HepG2 (cell line): ENCODE results near the gene TSSK3. TPM values are rescaled to one million over a fixed set of nuclear protein-coding genes. Genes with fewer than 3 reads are reported as not detected.
A peak's percentile ranks its signal among the peaks of the same experiment; 100 is the strongest.

ENCODE experiments used
- AGO1 ChIP-seq: fragments of 200-400 bp; formaldehyde crosslinking; IDR thresholded peaks from 2 replicates; pipeline ENCODE4 v1.6.1; 2017; ENCODE audit warnings: mild to moderate bottlenecking, low read depth, low read length, moderate library complexity; ENCODE audit not compliant: poor library complexity, severe bottlenecking
- CHD4 ChIP-seq: fragments of 200-600 bp; sonication (generic); IDR thresholded peaks from 2 replicates; pipeline ENCODE4 v1.7.0; 2017; ENCODE audit warnings: mild to moderate bottlenecking, low read length, borderline replicate concordance
- DR1 ChIP-seq: sonication (generic); formaldehyde crosslinking; IDR thresholded peaks from 2 replicates; pipeline ENCODE4 v1.8.0; 2021; ENCODE audit warnings: mild to moderate bottlenecking, missing genetic modification reagents, inconsistent platforms
- FLYWCH1 ChIP-seq: sonication (generic); formaldehyde crosslinking; IDR thresholded peaks from 2 replicates; pipeline ENCODE4 v1.8.1; 2023; ENCODE audit warnings: mild to moderate bottlenecking, missing genetic modification reagents
- HNRNPL ChIP-seq: fragments of 200-400 bp; formaldehyde crosslinking; IDR thresholded peaks from 2 replicates; pipeline ENCODE4 v1.6.1; 2017; ENCODE audit warnings: mild to moderate bottlenecking, low read depth, low read length
- KLF12 ChIP-seq: sonication (generic); formaldehyde crosslinking; IDR thresholded peaks from 2 replicates; pipeline ENCODE4 v1.4.0; 2020; ENCODE audit warnings: missing genetic modification reagents, borderline replicate concordance
- NFE2 ChIP-seq: sonication (generic); formaldehyde crosslinking; IDR thresholded peaks from 2 replicates; pipeline ENCODE4 v1.4.0; 2020; ENCODE audit warnings: missing genetic modification reagents
- PAX8 ChIP-seq: sonication (generic); formaldehyde crosslinking; IDR thresholded peaks from 2 replicates; pipeline ENCODE4 v1.8.0; 2022; ENCODE audit warnings: mild to moderate bottlenecking, missing genetic modification reagents, borderline replicate concordance
- RAD51 ChIP-seq: fragments of 450-650 bp; IDR thresholded peaks from 2 replicates; pipeline ENCODE4 v1.6.1; 2016; ENCODE audit warnings: borderline replicate concordance
- SMAD3 ChIP-seq: sonication (generic); formaldehyde crosslinking; IDR thresholded peaks from 2 replicates; pipeline ENCODE4 v1.4.0; 2020; ENCODE audit warnings: missing genetic modification reagents
- SMAD9 ChIP-seq: sonication (generic); formaldehyde crosslinking; IDR thresholded peaks from 2 replicates; pipeline ENCODE4 v1.5.1; 2020; ENCODE audit warnings: mild to moderate bottlenecking, missing genetic modification reagents
- ZBTB1 ChIP-seq: sonication (generic); formaldehyde crosslinking; IDR thresholded peaks from 2 replicates; pipeline ENCODE4 v1.4.0; 2020; ENCODE audit warnings: missing genetic modification reagents, borderline replicate concordance
- ZFX ChIP-seq: sonication (generic); formaldehyde crosslinking; IDR thresholded peaks from 2 replicates; pipeline ENCODE4 v1.4.0; 2020; ENCODE audit warnings: mild to moderate bottlenecking, low read depth, missing genetic modification reagents, moderate library complexity
- ZKSCAN1 ChIP-seq: fragments of 150-350 bp; IDR thresholded peaks from 2 replicates; pipeline ENCODE4 v1.6.1; 2014; ENCODE audit warnings: low read length
- ZMYM3 ChIP-seq: sonication (generic); formaldehyde crosslinking; IDR thresholded peaks from 2 replicates; pipeline ENCODE4 v1.5.1; 2020; ENCODE audit warnings: mild to moderate bottlenecking, missing genetic modification reagents
- ZNF121 ChIP-seq: sonication (generic); formaldehyde crosslinking; IDR thresholded peaks from 2 replicates; pipeline ENCODE4 v1.5.0; 2020; ENCODE audit warnings: mild to moderate bottlenecking, missing genetic modification reagents
- ZNF331 ChIP-seq: sonication (generic); formaldehyde crosslinking; IDR thresholded peaks from 2 replicates; pipeline ENCODE4 v1.4.0; 2020; ENCODE audit warnings: missing genetic modification reagents
- ZNF383 ChIP-seq: sonication (generic); formaldehyde crosslinking; IDR thresholded peaks from 2 replicates; pipeline ENCODE4 v1.4.0; 2020; ENCODE audit warnings: missing genetic modification reagents, mild to moderate bottlenecking, borderline replicate concordance
- ZNF563 ChIP-seq: sonication (generic); formaldehyde crosslinking; IDR thresholded peaks from 2 replicates; pipeline ENCODE4 v1.8.0; 2022; ENCODE audit warnings: mild to moderate bottlenecking, moderate library complexity, missing genetic modification reagents
- ZNF564 ChIP-seq: sonication (generic); formaldehyde crosslinking; IDR thresholded peaks from 2 replicates; pipeline ENCODE4 v1.8.1; 2023; ENCODE audit warnings: mild to moderate bottlenecking, missing genetic modification reagents
- ZNF850 ChIP-seq: sonication (generic); formaldehyde crosslinking; conservative IDR thresholded peaks from 2 replicates; pipeline ENCODE4 v1.9.0; 2021; ENCODE audit warnings: mild to moderate bottlenecking, missing genetic modification reagents
- polyA plus RNA-seq, 8 experiments: library from polyadenylated mRNA; depleted of rRNA in 3 of 8; stranded (reverse) in 7 of 8; unstranded in 1 of 8; fragments of >200 nt; fragmentation: Illumina TruSeq in 4 of 8; extraction: Trizol in 4 of 8; gene quantifications; 2 replicates each; pipeline versions ENCODE4 v1.2.1 to v1.2.3, GENCODE V29; 2011 to 2016; ENCODE audit warnings: low read depth in 4 of 8, missing spikeins in 1 of 8, mixed read lengths in 1 of 8; ENCODE audit not compliant: insufficient read depth in 1 of 8
- total RNA-seq, 5 experiments: library from RNA; depleted of rRNA; stranded (reverse); fragments of >200 nt; fragmentation: Illumina TruSeq; extraction: Trizol; gene quantifications; 2 replicates each; pipeline ENCODE4 v1.2.3, GENCODE V29; 2016; ENCODE audit warnings: low read depth in 1 of 5
- TF ChIP-seq, protein P1 (sequence below): sonication (generic); formaldehyde crosslinking; IDR thresholded peaks from 2 replicates; pipeline ENCODE4 v1.5.1; 2020; ENCODE audit warnings: missing genetic modification reagents, mild to moderate bottlenecking, borderline replicate concordance
- TF ChIP-seq, protein P2 (sequence below): sonication (generic); formaldehyde crosslinking; IDR thresholded peaks from 2 replicates; pipeline ENCODE4 v1.8.0; 2022; ENCODE audit warnings: missing genetic modification reagents, mild to moderate bottlenecking, borderline replicate concordance
- TF ChIP-seq, protein P3 (sequence below): sonication (generic); formaldehyde crosslinking; IDR thresholded peaks from 2 replicates; pipeline ENCODE4 v1.5.1; 2020; ENCODE audit warnings: mild to moderate bottlenecking, moderate library complexity, missing genetic modification reagents
- TF ChIP-seq, protein P4 (sequence below): sonication (generic); formaldehyde crosslinking; IDR thresholded peaks from 2 replicates; pipeline ENCODE4 v1.4.0; 2020; ENCODE audit warnings: missing genetic modification reagents

The TSSK3 gene
- total and polyA plus RNA-seq, 2 of the 13 experiments (the other 11 are each of a cell fraction or from before 2014, with no cell fraction given), result 1.0 to 1.1 TPM

DNA sequence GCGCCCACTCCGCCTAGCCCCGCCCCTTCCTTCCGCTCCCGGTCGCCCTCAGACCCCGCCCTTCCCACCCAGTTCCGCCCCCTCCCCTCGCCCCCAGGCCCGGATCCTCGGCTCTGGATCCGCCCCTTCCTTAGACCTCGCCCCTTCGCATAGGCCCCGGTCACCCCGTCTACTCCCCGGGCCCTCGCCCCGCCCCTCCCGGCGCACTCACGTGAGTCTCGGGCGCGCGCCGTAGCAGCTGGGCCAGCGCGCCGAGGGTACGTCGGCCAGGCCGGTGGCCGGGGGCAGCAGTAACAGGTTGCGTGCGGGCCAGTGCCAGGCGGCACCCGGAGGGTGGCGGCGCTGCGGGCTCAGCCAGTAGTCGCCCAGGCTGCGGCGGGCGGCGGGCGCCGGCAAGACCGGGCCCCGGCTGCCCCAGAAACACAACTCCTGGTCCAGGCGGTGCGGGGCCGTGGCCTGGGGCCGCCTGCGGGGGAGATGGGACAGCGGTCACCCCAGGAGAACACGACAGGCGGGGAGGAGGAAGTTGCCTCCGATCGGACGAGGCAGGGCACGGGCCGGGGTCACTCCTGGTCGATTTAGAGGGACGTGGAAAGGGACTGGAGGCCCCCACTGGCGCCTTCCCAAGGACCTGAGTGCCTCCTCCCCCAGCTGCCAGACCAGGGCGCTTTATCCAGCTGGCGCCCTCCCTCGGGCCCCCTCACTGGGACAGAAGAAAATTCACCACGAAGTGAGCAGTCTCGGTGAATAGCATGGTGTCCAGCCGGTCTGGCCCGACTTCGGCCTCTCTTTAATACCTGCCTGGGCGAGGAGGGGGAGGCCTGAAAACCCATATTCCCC is 10.7 kb upstream of the TSSK3 start (continued):
- TF ChIP-seq, protein P1, sequence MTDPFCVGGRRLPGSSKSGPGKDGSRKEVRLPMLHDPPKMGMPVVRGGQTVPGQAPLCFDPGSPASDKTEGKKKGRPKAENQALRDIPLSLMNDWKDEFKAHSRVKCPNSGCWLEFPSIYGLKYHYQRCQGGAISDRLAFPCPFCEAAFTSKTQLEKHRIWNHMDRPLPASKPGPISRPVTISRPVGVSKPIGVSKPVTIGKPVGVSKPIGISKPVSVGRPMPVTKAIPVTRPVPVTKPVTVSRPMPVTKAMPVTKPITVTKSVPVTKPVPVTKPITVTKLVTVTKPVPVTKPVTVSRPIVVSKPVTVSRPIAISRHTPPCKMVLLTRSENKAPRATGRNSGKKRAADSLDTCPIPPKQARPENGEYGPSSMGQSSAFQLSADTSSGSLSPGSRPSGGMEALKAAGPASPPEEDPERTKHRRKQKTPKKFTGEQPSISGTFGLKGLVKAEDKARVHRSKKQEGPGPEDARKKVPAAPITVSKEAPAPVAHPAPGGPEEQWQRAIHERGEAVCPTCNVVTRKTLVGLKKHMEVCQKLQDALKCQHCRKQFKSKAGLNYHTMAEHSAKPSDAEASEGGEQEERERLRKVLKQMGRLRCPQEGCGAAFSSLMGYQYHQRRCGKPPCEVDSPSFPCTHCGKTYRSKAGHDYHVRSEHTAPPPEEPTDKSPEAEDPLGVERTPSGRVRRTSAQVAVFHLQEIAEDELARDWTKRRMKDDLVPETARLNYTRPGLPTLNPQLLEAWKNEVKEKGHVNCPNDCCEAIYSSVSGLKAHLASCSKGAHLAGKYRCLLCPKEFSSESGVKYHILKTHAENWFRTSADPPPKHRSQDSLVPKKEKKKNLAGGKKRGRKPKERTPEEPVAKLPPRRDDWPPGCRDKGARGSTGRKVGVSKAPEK (CRISPR knock-in tag), result no peak
- TF ChIP-seq NFE2 (CRISPR knock-in tag) (no peak), DR1 (CRISPR knock-in tag) (no peak; the same call in 1 of the 2 replicates), RAD51 (no peak), ZBTB1 (no peak), ZMYM3 (CRISPR knock-in tag) (no peak), KLF12 (CRISPR knock-in tag) (no peak; the same call in 1 of the 2 replicates), ZKSCAN1 (no peak), PAX8 (CRISPR knock-in tag) (no peak), SMAD9 (CRISPR knock-in tag) (no peak), FLYWCH1 (CRISPR knock-in tag) (no peak), ZNF383 (CRISPR knock-in tag) (no peak), HNRNPL (no peak), ZNF563 (peak; percentile 81), ZNF850 (CRISPR knock-in tag) (no peak), SMAD3 (CRISPR knock-in tag) (no peak), CHD4 (no peak), AGO1 (no peak), ZFX (peak; percentile 93), ZNF331 (CRISPR knock-in tag) (no peak), ZNF564 (no peak), ZNF121 (no peak)
- TF ChIP-seq, protein P2, sequence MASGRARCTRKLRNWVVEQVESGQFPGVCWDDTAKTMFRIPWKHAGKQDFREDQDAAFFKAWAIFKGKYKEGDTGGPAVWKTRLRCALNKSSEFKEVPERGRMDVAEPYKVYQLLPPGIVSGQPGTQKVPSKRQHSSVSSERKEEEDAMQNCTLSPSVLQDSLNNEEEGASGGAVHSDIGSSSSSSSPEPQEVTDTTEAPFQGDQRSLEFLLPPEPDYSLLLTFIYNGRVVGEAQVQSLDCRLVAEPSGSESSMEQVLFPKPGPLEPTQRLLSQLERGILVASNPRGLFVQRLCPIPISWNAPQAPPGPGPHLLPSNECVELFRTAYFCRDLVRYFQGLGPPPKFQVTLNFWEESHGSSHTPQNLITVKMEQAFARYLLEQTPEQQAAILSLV (CRISPR knock-in tag), result peak; percentile 16; the same call in 1 of the 2 replicates
- TF ChIP-seq, protein P3, sequence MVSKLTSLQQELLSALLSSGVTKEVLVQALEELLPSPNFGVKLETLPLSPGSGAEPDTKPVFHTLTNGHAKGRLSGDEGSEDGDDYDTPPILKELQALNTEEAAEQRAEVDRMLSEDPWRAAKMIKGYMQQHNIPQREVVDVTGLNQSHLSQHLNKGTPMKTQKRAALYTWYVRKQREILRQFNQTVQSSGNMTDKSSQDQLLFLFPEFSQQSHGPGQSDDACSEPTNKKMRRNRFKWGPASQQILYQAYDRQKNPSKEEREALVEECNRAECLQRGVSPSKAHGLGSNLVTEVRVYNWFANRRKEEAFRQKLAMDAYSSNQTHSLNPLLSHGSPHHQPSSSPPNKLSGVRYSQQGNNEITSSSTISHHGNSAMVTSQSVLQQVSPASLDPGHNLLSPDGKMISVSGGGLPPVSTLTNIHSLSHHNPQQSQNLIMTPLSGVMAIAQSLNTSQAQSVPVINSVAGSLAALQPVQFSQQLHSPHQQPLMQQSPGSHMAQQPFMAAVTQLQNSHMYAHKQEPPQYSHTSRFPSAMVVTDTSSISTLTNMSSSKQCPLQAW, result no peak
- TF ChIP-seq, protein P4, sequence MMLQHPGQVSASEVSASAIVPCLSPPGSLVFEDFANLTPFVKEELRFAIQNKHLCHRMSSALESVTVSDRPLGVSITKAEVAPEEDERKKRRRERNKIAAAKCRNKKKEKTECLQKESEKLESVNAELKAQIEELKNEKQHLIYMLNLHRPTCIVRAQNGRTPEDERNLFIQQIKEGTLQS, result 0 out of 2 replicates have a peak, but pooled peaks have one; percentile 9
